ENCODE measurements around the gene POLR3A. TPM values are rescaled to one million over a fixed set of nuclear protein-coding genes. Genes with fewer than 3 reads are reported as not detected.

The POLR3A gene
- polyA plus RNA-seq, 1 donor (not counting 4 experiments of a cell fraction or from before 2014, with no cell fraction given) = 15.5 TPM

GRCh38 chr10:78044179-78044578 is 14.9 kb upstream of the POLR3A start:
- Histone ChIP-seq H3K4me3 (ENCODE audit: control insufficient read depth in 2 of 3, extremely low read depth in 1 of 3, insufficient read depth in 2 of 3, low read depth in 1 of 3, low read length in 3 of 3) (no peak overlapping the region), H3K4me1 (ENCODE audit: control insufficient read depth, extremely low read depth, insufficient read depth, low read length) (peaks cover 11% of the 10 kb centered on the region), H3K27ac (ENCODE audit: control insufficient read depth, insufficient read depth, low read length) (no peak overlapping the region), H3K9ac (ENCODE audit: control insufficient read depth, extremely low read depth, insufficient read depth, low read length) (no peak overlapping the region), H3K9me3 (ENCODE audit: control insufficient read depth, low read depth, low read length) (no peaks in the 10 kb centered on the region), H3K9me1 (ENCODE audit: control insufficient read depth, extremely low read depth, insufficient read depth, low read length) (peaks cover 8% of the 10 kb centered on the region), H2AFZ (ENCODE audit: control insufficient read depth, low read length) (no peak overlapping the region), H3K27me3 (ENCODE audit: control insufficient read depth, extremely low read depth, insufficient read depth, low read length) (no peaks in the 10 kb centered on the region), H4K20me1 (ENCODE audit: control insufficient read depth, extremely low read depth, insufficient read depth, low read length) (peaks cover 38% of the 10 kb centered on the region), H3K79me2 (ENCODE audit: control insufficient read depth, insufficient read depth, low read length) (peaks cover 22% of the 10 kb centered on the region), H3K36me3 (ENCODE audit: control insufficient read depth in 2 of 2, extremely low read depth in 1 of 2, insufficient read depth in 2 of 2, low read length in 2 of 2) (peaks cover 25 to 35% of the 10 kb centered on the region in 2 experiments), H3K4me2 (ENCODE audit: control insufficient read depth, extremely low read depth, insufficient read depth, low read depth, low read length) (no peak overlapping the region)
- DNase-seq (ENCODE audit: low read depth, low spot score) (no peak), FAIRE-seq (no peak)
- dilution Hi-C loops (cut with MboI; ENCODE audit: extremely low pct_ligation_motif_present, low sequenced_read_pairs) = no loop called here
- TF ChIP-seq EZH2 (IDR thresholded peaks at IDR 0.05; ENCODE audit: low read length) (no peak), CTCF (optimal IDR thresholded peaks at IDR 0.05 in 1 of 3, IDR thresholded peaks at IDR 0.05 in 1 of 3, conservative IDR thresholded peaks at IDR 0.05 in 1 of 3; ENCODE audit: extremely low read depth in 1 of 3, insufficient read depth in 2 of 3, low read length in 3 of 3) (no peak)

GRCh38 chr10:78042752-78043104 is 13.4 kb upstream of the POLR3A start:
- dilution Hi-C loops (cut with MboI; ENCODE audit: extremely low pct_ligation_motif_present, low sequenced_read_pairs) = no loop called here
- H3K27ac ChIP-seq (ENCODE audit: control insufficient read depth, insufficient read depth, low read length) = no peak overlapping the region
- FAIRE-seq = no peak
- H2AFZ ChIP-seq (ENCODE audit: control insufficient read depth, low read length) = no peak overlapping the region
- H3K27me3 ChIP-seq (ENCODE audit: control insufficient read depth, extremely low read depth, insufficient read depth, low read length) = no peaks in the 10 kb centered on the region
- H3K4me2 ChIP-seq (ENCODE audit: control insufficient read depth, extremely low read depth, insufficient read depth, low read depth, low read length) = no peak overlapping the region
- H3K4me3 ChIP-seq (ENCODE audit: control insufficient read depth in 2 of 3, extremely low read depth in 1 of 3, insufficient read depth in 2 of 3, low read depth in 1 of 3, low read length in 3 of 3) = no peak overlapping the region
- TF ChIP-seq EZH2 (IDR thresholded peaks at IDR 0.05; ENCODE audit: low read length) = no peak
- TF ChIP-seq CTCF (optimal IDR thresholded peaks at IDR 0.05 in 1 of 3, IDR thresholded peaks at IDR 0.05 in 1 of 3, conservative IDR thresholded peaks at IDR 0.05 in 1 of 3; ENCODE audit: extremely low read depth in 1 of 3, insufficient read depth in 2 of 3, low read length in 3 of 3) = no peak
- no peaks in the 10 kb centered on the region for H3K9me3 ChIP-seq (ENCODE audit: control insufficient read depth, low read depth, low read length)
- no peak for DNase-seq (ENCODE audit: low read depth, low spot score)
- peaks cover 32 to 48% of the 10 kb centered on the region in 2 experiments for H3K36me3 ChIP-seq (ENCODE audit: control insufficient read depth in 2 of 2, extremely low read depth in 1 of 2, insufficient read depth in 2 of 2, low read length in 2 of 2)
- peaks cover 35% of the 10 kb centered on the region for H3K79me2 ChIP-seq (ENCODE audit: control insufficient read depth, insufficient read depth, low read length)
- peaks cover 23% of the 10 kb centered on the region for H3K4me1 ChIP-seq (ENCODE audit: control insufficient read depth, extremely low read depth, insufficient read depth, low read length)
- H3K9ac ChIP-seq (ENCODE audit: control insufficient read depth, extremely low read depth, insufficient read depth, low read length) = no peak overlapping the region
- H3K9me1 ChIP-seq (ENCODE audit: control insufficient read depth, extremely low read depth, insufficient read depth, low read length) = peaks cover 9% of the 10 kb centered on the region
- peaks cover 53% of the 10 kb centered on the region for H4K20me1 ChIP-seq (ENCODE audit: control insufficient read depth, extremely low read depth, insufficient read depth, low read length)

Data from keratinocyte (primary cell).